HG03095 (cell line): ENCODE results near the gene SPOPL.
"Not testable (repeated sequence)": the region's sequence is repeated elsewhere in the genome, so short reads cannot be mapped to it uniquely, and the experiment has no call there.

Source experiments
- ATAC-seq: cut with Tn5 transposase; IDR thresholded peaks from one replicate; pipeline ENCODE4 v1.9.1; 2021; ENCODE audit warnings: moderate library complexity; ENCODE audit not compliant: unreplicated experiment

The SPOPL gene

GRCh38 chr2:138522556-138522955 is 21.0 kb downstream of the SPOPL start:
- ATAC-seq: peak; percentile 81

- ATAC-seq: peak; percentile 56
These were observed 21.6 kb downstream of the SPOPL start for GRCh38 chr2:138523018-138523672.

GRCh38 chr2:138523673-138524042 is 22.1 kb downstream of the SPOPL start:
- not testable (repeated sequence) for ATAC-seq

- ATAC-seq: not testable (repeated sequence)
These were observed 22.8 kb downstream of the SPOPL start for GRCh38 chr2:138524353-138524752.

- no peak for ATAC-seq
These were observed 30.3 kb downstream of the SPOPL start for GRCh38 chr2:138531913-138532312.

- no peak for ATAC-seq
These were observed 33.2 kb downstream of the SPOPL start for GRCh38 chr2:138534791-138535190.

- ATAC-seq: no peak
These were observed 34.7 kb downstream of the SPOPL start for GRCh38 chr2:138536302-138536701.

GRCh38 chr2:138536740-138537139 is 35.2 kb downstream of the SPOPL start:
- ATAC-seq: no peak

- no peak for ATAC-seq
These were observed 35.8 kb downstream of the SPOPL start for GRCh38 chr2:138537170-138537915.

- not testable (repeated sequence) for ATAC-seq
These were observed 42.6 kb downstream of the SPOPL start for GRCh38 chr2:138544206-138544605.

- no peak for ATAC-seq
These were observed 47.2 kb downstream of the SPOPL start for GRCh38 chr2:138548796-138549195.

GRCh38 chr2:138550172-138550571 is 48.6 kb downstream of the SPOPL start:
- no peak for ATAC-seq

GRCh38 chr2:138550670-138551287 is 49.2 kb downstream of the SPOPL start:
- ATAC-seq: no peak

GRCh38 chr2:138554123-138554522 is 52.6 kb downstream of the SPOPL start:
- ATAC-seq: no peak

GRCh38 chr2:138559641-138560040 is 58.1 kb downstream of the SPOPL start:
- no peak for ATAC-seq

GRCh38 chr2:138564586-138565229 is 63.1 kb downstream of the SPOPL start:
- no peak for ATAC-seq

- ATAC-seq: no peak
These were observed 63.6 kb downstream of the SPOPL start for GRCh38 chr2:138565230-138565598.

- no peak for ATAC-seq
These were observed 70.7 kb downstream of the SPOPL start for GRCh38 chr2:138572318-138572717.

GRCh38 chr2:138577066-138577465 is 75.5 kb downstream of the SPOPL start:
- no peak for ATAC-seq

- no peak for ATAC-seq
These were observed 78.0 kb downstream of the SPOPL start for GRCh38 chr2:138579556-138579955.

- ATAC-seq: no peak
These were observed 80.3 kb downstream of the SPOPL start for GRCh38 chr2:138581909-138582308.

- ATAC-seq: no peak
These were observed 88.1 kb downstream of the SPOPL start for GRCh38 chr2:138589663-138590062.
